HFFc6 (cell line): Measurements from ENCODE around the gene MTRR. TPM values are rescaled to one million over a fixed set of nuclear protein-coding genes. Genes with fewer than 3 reads are reported as not detected.

ENCODE experiments used
- DNase-seq: peaks from one replicate; pipeline ENCODE4 v3.0.0-alpha.2; 2018
- H3K27ac Mint-ChIP-seq: 2 replicates; pipeline ENCODE4 v1.8.0; 2020; ENCODE audit warnings: mild to moderate bottlenecking, mixed read lengths
- H3K27me3 Mint-ChIP-seq: 2 replicates; pipeline ENCODE4 v1.8.0; 2021; ENCODE audit warnings: mild to moderate bottlenecking, moderate library complexity, mixed read lengths; ENCODE audit not compliant: insufficient read depth
- H3K36me3 Mint-ChIP-seq: 2 replicates; pipeline ENCODE4 v1.8.0; 2021; ENCODE audit warnings: low read depth, mixed read lengths
- H3K4me1 Mint-ChIP-seq: 2 replicates; pipeline ENCODE4 v1.8.0; 2020; ENCODE audit warnings: low read depth, mixed read lengths
- H3K4me3 Mint-ChIP-seq: 2 replicates; pipeline ENCODE4 v1.8.0; 2020; ENCODE audit warnings: mild to moderate bottlenecking, moderate library complexity, mixed read lengths
- H3K9me3 Mint-ChIP-seq: 2 replicates; pipeline ENCODE4 v1.8.0; 2020; ENCODE audit warnings: mild to moderate bottlenecking, mixed read lengths
- total RNA-seq, 6 experiments: library from RNA; stranded (reverse); fragmentation: NEBNext Ultra II Directional; extraction: Animal tissue kit (Norgen Biotek cat#: 25700); gene quantifications; 2 replicates in 1 of 6; 3 replicates in 5 of 6; pipeline ENCODE4 v1.2.3, GENCODE V29; 2021
- TF ChIP-seq, protein P1 (sequence below): fragments of 200-600 bp; sonication (generic); IDR thresholded peaks from 2 replicates; pipeline ENCODE4 v1.5.0; 2021; ENCODE audit warnings: antibody characterized with exemption, mild to moderate bottlenecking

Gene MTRR
- total RNA-seq, 6 experiments from 2014 or later = 33.8 to 44.1 (median 37.0) TPM

DNA sequence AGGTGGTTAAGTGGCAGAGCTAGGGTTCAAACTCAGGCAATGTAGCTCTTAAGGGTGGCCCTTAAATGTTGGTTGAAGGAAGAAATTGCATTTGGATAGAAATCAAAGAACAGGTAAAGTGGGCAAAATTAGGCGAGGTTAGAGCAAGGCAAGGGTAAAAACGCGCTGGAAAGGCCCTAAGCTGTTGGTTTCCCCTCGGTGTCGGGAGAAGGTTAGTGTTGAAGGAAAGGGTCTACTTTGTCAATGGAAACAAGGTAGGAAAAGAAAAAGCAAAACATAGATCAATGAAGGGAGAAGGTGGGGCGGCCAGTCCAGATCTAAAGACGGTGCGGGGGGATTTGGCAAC is 548 bp upstream of the MTRR start:
- Mint-ChIP-seq H3K4me1 (peaks cover 66% of the 10 kb centered on the region), H3K27ac (peak overlapping the region; percentile 84), H3K4me3 (peak overlapping the region; percentile 98), H3K36me3 (peaks cover 10% of the 10 kb centered on the region), H3K9me3 (no peaks in the 10 kb centered on the region), H3K27me3 (no peaks in the 10 kb centered on the region; the same call in 1 of the 2 replicates)
- no peak for DNase-seq
- TF ChIP-seq, protein P1, sequence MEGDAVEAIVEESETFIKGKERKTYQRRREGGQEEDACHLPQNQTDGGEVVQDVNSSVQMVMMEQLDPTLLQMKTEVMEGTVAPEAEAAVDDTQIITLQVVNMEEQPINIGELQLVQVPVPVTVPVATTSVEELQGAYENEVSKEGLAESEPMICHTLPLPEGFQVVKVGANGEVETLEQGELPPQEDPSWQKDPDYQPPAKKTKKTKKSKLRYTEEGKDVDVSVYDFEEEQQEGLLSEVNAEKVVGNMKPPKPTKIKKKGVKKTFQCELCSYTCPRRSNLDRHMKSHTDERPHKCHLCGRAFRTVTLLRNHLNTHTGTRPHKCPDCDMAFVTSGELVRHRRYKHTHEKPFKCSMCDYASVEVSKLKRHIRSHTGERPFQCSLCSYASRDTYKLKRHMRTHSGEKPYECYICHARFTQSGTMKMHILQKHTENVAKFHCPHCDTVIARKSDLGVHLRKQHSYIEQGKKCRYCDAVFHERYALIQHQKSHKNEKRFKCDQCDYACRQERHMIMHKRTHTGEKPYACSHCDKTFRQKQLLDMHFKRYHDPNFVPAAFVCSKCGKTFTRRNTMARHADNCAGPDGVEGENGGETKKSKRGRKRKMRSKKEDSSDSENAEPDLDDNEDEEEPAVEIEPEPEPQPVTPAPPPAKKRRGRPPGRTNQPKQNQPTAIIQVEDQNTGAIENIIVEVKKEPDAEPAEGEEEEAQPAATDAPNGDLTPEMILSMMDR = no peak

DNA sequence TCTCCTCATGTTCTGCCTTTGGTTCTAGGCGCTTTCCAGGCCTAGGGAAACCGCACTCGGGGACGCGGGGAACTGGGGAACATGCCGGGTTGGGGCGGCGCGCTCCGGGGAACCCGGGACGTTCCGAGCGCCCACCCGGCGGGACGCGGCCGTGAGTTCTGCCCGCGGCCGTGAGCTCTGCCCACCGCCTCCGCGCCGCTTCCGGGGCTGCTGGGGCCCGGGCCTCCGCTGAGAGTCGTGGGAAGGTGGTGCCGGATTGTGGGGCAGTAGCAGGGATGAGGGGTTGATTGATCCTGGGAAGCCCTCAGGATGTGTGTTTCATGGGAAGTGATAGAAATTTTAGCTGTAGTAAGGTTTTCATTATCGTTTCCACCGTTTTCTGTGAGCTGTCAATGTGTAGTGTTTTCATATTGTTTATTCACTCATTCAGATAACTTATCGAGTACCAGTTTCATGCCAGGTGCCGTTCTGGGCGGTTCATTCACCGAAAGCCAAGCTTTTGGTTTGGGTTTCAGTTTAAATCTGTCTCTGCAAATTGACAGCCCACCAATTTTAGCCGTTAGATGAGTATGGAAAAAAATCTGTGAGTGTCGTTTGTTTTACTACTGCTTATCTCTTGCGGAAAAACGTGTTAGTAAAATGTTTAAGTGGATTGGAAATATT is 657 bp downstream of the MTRR start:
- peaks cover 66% of the 10 kb centered on the region for H3K4me1 Mint-ChIP-seq
- H3K36me3 Mint-ChIP-seq = peaks cover 10% of the 10 kb centered on the region
- DNase-seq = no peak
- H3K27me3 Mint-ChIP-seq = no peaks in the 10 kb centered on the region; the same call in 1 of the 2 replicates
- no peaks in the 10 kb centered on the region for H3K9me3 Mint-ChIP-seq
- TF ChIP-seq, protein P1 = no peak
- H3K4me3 Mint-ChIP-seq = peak overlapping the region; percentile 98
- peak overlapping the region; percentile 69 for H3K27ac Mint-ChIP-seq

DNA sequence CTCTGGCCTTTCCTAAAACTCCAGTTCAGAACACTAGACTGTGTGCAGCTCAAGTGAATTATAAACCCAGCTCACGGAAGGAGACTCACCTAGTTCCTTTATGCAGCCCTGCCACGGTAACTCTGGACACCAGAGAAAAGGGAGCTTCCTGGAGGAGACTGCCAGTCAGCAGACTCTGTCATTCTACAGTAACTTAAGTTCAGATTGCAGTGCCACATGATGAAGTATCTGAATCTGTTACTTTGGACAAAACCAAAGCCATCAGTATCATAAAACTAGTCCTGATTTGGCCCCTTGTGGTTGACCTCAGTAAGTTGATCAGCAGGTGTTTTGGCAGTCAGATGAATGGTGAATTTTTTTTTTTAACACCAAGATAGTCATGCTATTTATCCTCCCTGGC is 2.7 kb downstream of the MTRR start:
- DNase-seq = no peak
- TF ChIP-seq, protein P1 = 0 out of 2 replicates have a peak, but pooled peaks have one; percentile 11
- Mint-ChIP-seq H3K4me3 (no peak overlapping the region), H3K27ac (no peak overlapping the region), H3K9me3 (no peaks in the 10 kb centered on the region), H3K27me3 (no peaks in the 10 kb centered on the region; the same call in 1 of the 2 replicates), H3K36me3 (peaks cover 15% of the 10 kb centered on the region), H3K4me1 (peaks cover 61% of the 10 kb centered on the region)

DNA sequence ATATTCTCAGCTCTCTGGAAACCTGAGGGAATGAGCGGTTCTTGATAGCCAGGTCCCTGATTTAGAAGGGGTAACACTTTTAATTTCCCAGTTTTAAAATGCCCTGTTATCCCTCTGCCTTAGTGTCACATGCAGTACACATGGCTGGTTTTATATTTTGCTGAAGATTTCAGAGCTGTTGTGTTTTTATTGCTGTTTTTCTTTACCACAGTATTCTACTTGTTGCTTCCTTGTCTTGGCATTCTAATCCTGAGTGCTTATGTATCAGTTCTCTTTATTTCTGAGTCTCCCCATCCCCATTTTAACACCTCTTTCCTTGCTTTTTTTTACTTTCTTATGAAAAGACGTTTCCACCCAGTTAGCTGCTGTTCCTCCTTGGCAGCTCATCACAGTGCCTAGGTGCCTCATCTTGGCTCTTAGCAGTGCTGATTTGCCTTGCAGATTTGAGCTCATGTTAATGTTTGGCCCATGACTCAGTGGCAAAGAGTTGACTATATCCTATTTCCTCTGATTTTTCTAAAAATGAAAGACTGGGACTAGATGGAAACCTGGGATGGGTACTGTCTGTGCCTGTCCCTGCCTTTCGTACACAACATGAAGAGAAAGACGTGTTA is 3.7 kb downstream of the MTRR start:
- peaks cover 61% of the 10 kb centered on the region for H3K4me1 Mint-ChIP-seq
- H3K27ac Mint-ChIP-seq = peak overlapping the region; percentile 14
- TF ChIP-seq, protein P1 = no peak
- no peaks in the 10 kb centered on the region; the same call in 1 of the 2 replicates for H3K27me3 Mint-ChIP-seq
- H3K36me3 Mint-ChIP-seq = peaks cover 18% of the 10 kb centered on the region
- DNase-seq = no peak
- H3K4me3 Mint-ChIP-seq = no peak overlapping the region
- H3K9me3 Mint-ChIP-seq = no peaks in the 10 kb centered on the region

DNA sequence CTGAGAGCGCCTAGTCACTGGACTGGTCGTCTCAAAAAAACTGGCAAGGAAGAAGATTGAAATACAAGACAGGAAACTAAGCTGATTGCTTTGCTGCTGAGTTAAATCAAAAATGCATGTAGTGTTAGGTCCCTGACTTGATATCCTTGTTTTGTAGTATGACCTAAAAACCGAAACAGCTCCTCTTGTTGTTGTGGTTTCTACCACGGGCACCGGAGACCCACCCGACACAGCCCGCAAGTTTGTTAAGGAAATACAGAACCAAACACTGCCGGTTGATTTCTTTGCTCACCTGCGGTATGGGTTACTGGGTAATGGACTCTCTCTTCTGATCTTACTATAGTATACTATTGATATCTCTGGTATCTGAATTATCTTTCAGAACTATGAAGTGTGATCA is 4.3 kb downstream of the MTRR start:
- Mint-ChIP-seq H3K27me3 (no peaks in the 10 kb centered on the region; the same call in 1 of the 2 replicates), H3K36me3 (peaks cover 24% of the 10 kb centered on the region), H3K4me3 (no peak overlapping the region), H3K4me1 (peaks cover 61% of the 10 kb centered on the region), H3K27ac (no peak overlapping the region; the same call in 1 of the 2 replicates), H3K9me3 (no peaks in the 10 kb centered on the region)
- no peak for DNase-seq
- TF ChIP-seq, protein P1 = no peak
